GM12878 (cell line): ENCODE measurements around the gene FARS2. TPM values are rescaled to one million over a fixed set of nuclear protein-coding genes. Genes with fewer than 3 reads are reported as not detected.

Experiments used
- ATAC-seq: fragments of 200-7000 bp; cut with Tn5 transposase; 3 replicates; pipeline ENCODE4 v1.9.1; 2020; ENCODE audit warnings: mild to moderate bottlenecking, moderate library complexity
- BruUV-seq: library from RNA; stranded (reverse); fragments of 400-500 nt; replicated peaks from 2 replicates; lab custom pipeline; 2021; lab: Mats Ljungman, UMichigan
- CTCF ChIA-PET: fragments of 300-600 bp; sonication (Branson Sonifier 250); formaldehyde crosslinking; extraction: SDS; loops from one replicate; lab custom pipeline; 2021; ENCODE audit warnings: inconsistent platforms; lab: Yijun Ruan, JAX
- POLR2A ChIA-PET: fragments of 350-600 bp; formaldehyde crosslinking; extraction: SDS; loops from one replicate; lab custom pipeline; 2021; ENCODE audit warnings: inconsistent platforms; lab: Charles Lee
- RAD21 ChIA-PET: fragments of 300-600 bp; sonication (Branson Sonifier 250); formaldehyde crosslinking; loops from one replicate; lab custom pipeline; 2023; ENCODE audit warnings: antibody characterized with exemption; ENCODE audit not compliant: unreplicated experiment; lab: Charles Lee
- SMC1A ChIA-PET: fragments of 300-600 bp; sonication (Branson Sonifier 250); formaldehyde crosslinking; loops from one replicate; lab custom pipeline; 2023; ENCODE audit not compliant: unreplicated experiment, uncharacterized antibody; lab: Charles Lee
- DNase-seq: peaks from one replicate; pipeline ENCODE4 v3.0.0-alpha.2; 2011; ENCODE audit warnings: low read depth, low spot score
- FAIRE-seq: peaks from 3 replicates; lab custom pipeline; 2011; peaks lifted over from hg19 to GRCh38; lab: Jason Lieb, UNC
- H2AFZ ChIP-seq: 2 replicates; pipeline ENCODE4 v1.6.0; 2011; ENCODE audit warnings: low read depth, low read length, control low read depth; ENCODE audit not compliant: control insufficient read depth
- H3K27ac ChIP-seq: 2 replicates; pipeline ENCODE4 v1.5.1; 2011; ENCODE audit warnings: control low read depth; ENCODE audit not compliant: control insufficient read depth, insufficient read depth
- H3K27me3 ChIP-seq, 2 experiments: replicated peaks in 1 of 2; 2 replicates each; pipeline versions ENCODE4 v1.6.0 to v1.6.1; 2011; ENCODE audit warnings: low read length in 1 of 2; ENCODE audit not compliant: control insufficient read depth in 2 of 2, insufficient read depth in 2 of 2
- H3K36me3 ChIP-seq, 2 experiments: 2 replicates each; pipeline ENCODE4 v1.5.1; 2011; ENCODE audit warnings: low read length in 1 of 2; ENCODE audit not compliant: control insufficient read depth in 2 of 2, insufficient read depth in 2 of 2
- H3K4me1 ChIP-seq: 2 replicates; pipeline ENCODE4 v1.6.1; 2011; ENCODE audit warnings: mild to moderate bottlenecking, low read length, moderate library complexity, mixed read lengths; ENCODE audit not compliant: control insufficient read depth, insufficient read depth
- H3K4me2 ChIP-seq: 2 replicates; pipeline ENCODE4 v1.6.0; 2011; ENCODE audit warnings: control low read depth; ENCODE audit not compliant: control insufficient read depth, insufficient read depth
- H3K4me3 ChIP-seq: fragments of 200-600 bp; sonication (generic); 2 replicates; pipeline ENCODE4 v1.5.1; 2016
- H3K79me2 ChIP-seq: 2 replicates; pipeline ENCODE4 v1.6.0; 2011; ENCODE audit warnings: low read length; ENCODE audit not compliant: control insufficient read depth, insufficient read depth
- H3K9ac ChIP-seq: 2 replicates; pipeline ENCODE4 v1.8.0; 2011; ENCODE audit warnings: low read length, control low read depth, mixed read lengths; ENCODE audit not compliant: control insufficient read depth, insufficient read depth
- H3K9me3 ChIP-seq: replicated peaks from 3 replicates; pipeline ENCODE4 v1.5.1; 2011; ENCODE audit warnings: mild to moderate bottlenecking, low read length; ENCODE audit not compliant: control insufficient read depth, insufficient read depth
- H4K20me1 ChIP-seq: 2 replicates; pipeline ENCODE4 v1.6.0; 2011; ENCODE audit not compliant: control insufficient read depth, insufficient read depth
- BCL11A ChIP-seq: IDR thresholded peaks from 2 replicates; pipeline ENCODE4 v1.6.1; 2011; ENCODE audit warnings: low read depth, low read length
- CBFB ChIP-seq: IDR thresholded peaks from 2 replicates; pipeline ENCODE4 v1.6.1; 2016; ENCODE audit warnings: antibody characterized with exemption, low read depth
- EED ChIP-seq: sonication (generic); IDR thresholded peaks from 2 replicates; pipeline ENCODE4 v1.6.1; 2016; ENCODE audit warnings: antibody characterized with exemption, low read depth
- FOXM1 ChIP-seq: IDR thresholded peaks from 2 replicates; pipeline ENCODE4 v1.6.1; 2012; ENCODE audit warnings: low read depth, mild to moderate bottlenecking, inconsistent platforms, low read length, moderate library complexity
- IKZF1 ChIP-seq: fragments of 450-650 bp; conservative IDR thresholded peaks from 2 replicates; pipeline ENCODE4 v1.6.1; 2017; ENCODE audit warnings: antibody characterized with exemption, mild to moderate bottlenecking
- NBN ChIP-seq: fragments of 450-650 bp; IDR thresholded peaks from 2 replicates; pipeline ENCODE4 v1.6.1; 2016
- POLR2A ChIP-seq: IDR thresholded peaks from 2 replicates; pipeline ENCODE4 v1.6.1; 2011; ENCODE audit warnings: low read depth, mild to moderate bottlenecking, low read length
- POLR2AphosphoS5 ChIP-seq: IDR thresholded peaks from 2 replicates; pipeline ENCODE4 v1.6.1; 2011; ENCODE audit warnings: mild to moderate bottlenecking, low read length, inconsistent platforms
- POU2F2 ChIP-seq: IDR thresholded peaks from 3 replicates; pipeline ENCODE4 v1.6.1; 2011; ENCODE audit warnings: low read depth, mild to moderate bottlenecking, low read length, borderline replicate concordance
- PRDM15 ChIP-seq: fragments of 450-650 bp; formaldehyde crosslinking; IDR thresholded peaks from 2 replicates; pipeline ENCODE4 v1.4.0; 2020; ENCODE audit warnings: mild to moderate bottlenecking, moderate library complexity
- SIN3A ChIP-seq: IDR thresholded peaks from 2 replicates; pipeline ENCODE4 v1.6.1; 2012; ENCODE audit warnings: low read depth, low read length, improper control_type of control experiment
- SMC3 ChIP-seq: IDR thresholded peaks from 2 replicates; pipeline ENCODE4 v1.6.1; 2011; ENCODE audit warnings: low read length, improper control_type of control experiment, borderline replicate concordance
- SPI1 ChIP-seq: IDR thresholded peaks from 2 replicates; pipeline ENCODE4 v1.6.1; 2011; ENCODE audit warnings: low read depth, mild to moderate bottlenecking, low read length, moderate library complexity, borderline replicate concordance; ENCODE audit not compliant: insufficient read depth
- TCF12 ChIP-seq: IDR thresholded peaks from 2 replicates; pipeline ENCODE4 v1.6.1; 2011; ENCODE audit warnings: low read depth, mild to moderate bottlenecking, low read length
- YY1 ChIP-seq: IDR thresholded peaks from 2 replicates; pipeline ENCODE4 v1.6.1; 2011; ENCODE audit warnings: low read depth, mild to moderate bottlenecking, low read length
- ZBED1 ChIP-seq: IDR thresholded peaks from 2 replicates; pipeline ENCODE4 v1.6.1; 2016; ENCODE audit warnings: borderline replicate concordance
- WGBS: methylation state at CpG from one replicate; pipeline ENCODE4 v1.1.6; 2016; ENCODE audit warnings: low lambda C conversion rate; ENCODE audit not compliant: insufficient replicate concordance, insufficient coverage; ENCODE audit errors: missing lambda C conversion rate; 5-methylcytosine and 5-hydroxymethylcytosine counted together
- in situ Hi-C: fragments of 300-500 bp; cut with MboI; formaldehyde crosslinking; loops from 9 replicates; pipeline ENCODE4 v1.14.3; 2018; ENCODE audit warnings: mixed read lengths
- intact Hi-C: fragments of 100-400 bp; cut with micrococcal nuclease; formaldehyde crosslinking; loops from one replicate; pipeline ENCODE4 v1.14.2; 2022; ENCODE audit not compliant: unreplicated experiment
- polyA plus RNA-seq, 11 experiments: library from polyadenylated mRNA; depleted of rRNA in 4 of 11; unstranded in 6 of 11; stranded (reverse) in 5 of 11; fragments of >200 nt; fragmentation: Nextera tagmentation in 4 of 11; fragmentation: Illumina TruSeq in 1 of 11; extraction: Ambion mirVana in 4 of 11; extraction: Trizol in 1 of 11; gene quantifications; 1 replicate in 1 of 11; 2 replicates in 10 of 11; pipeline versions ENCODE4 v1.2.1 to v1.2.3, GENCODE V29; 2011 to 2016; ENCODE audit warnings: inconsistent platforms in 2 of 11, missing spikeins in 2 of 11, low read depth in 1 of 11
- total RNA-seq, 4 experiments: library from RNA; depleted of rRNA in 3 of 4; stranded (reverse); fragments of >200 nt in 3 of 4; fragmentation: Illumina TruSeq in 1 of 4; extraction: Trizol in 1 of 4; gene quantifications; 2 replicates each; pipeline versions ENCODE4 v1.2.1 to v1.2.3, GENCODE V29; 2013 to 2021
- TF ChIP-seq, protein P1 (sequence below): fragments of 450-650 bp; formaldehyde crosslinking; IDR thresholded peaks from 2 replicates; pipeline ENCODE4 v1.4.0; 2022; ENCODE audit warnings: mild to moderate bottlenecking, moderate library complexity

FARS2 gene
- total and polyA plus RNA-seq, 10 of the 15 experiments (the other 5 are each of a cell fraction or from before 2014, with no cell fraction given), result 16.8 to 46.7 (median 25.6) TPM

GRCh38 chr6:5302220-5302946 lies 41.1 kb downstream of the FARS2 start:
- ATAC-seq (peak; percentile 92), FAIRE-seq (peak; percentile 88), DNase-seq (peak; percentile 92)
- Histone ChIP-seq H3K4me3 (peak overlapping the region; percentile 55; the same call in 1 of the 2 replicates), H3K27me3 (no peaks in the 10 kb centered on the region), H4K20me1 (no peaks in the 10 kb centered on the region), H3K4me1 (peaks cover 20% of the 10 kb centered on the region), H3K27ac (peak overlapping the region; percentile 68), H3K9ac (peak overlapping the region; percentile 39), H3K36me3 (no peaks in the 10 kb centered on the region), H3K79me2 (peaks cover 3% of the 10 kb centered on the region), H2AFZ (peak overlapping the region; percentile 61), H3K9me3 (no peaks in the 10 kb centered on the region), H3K4me2 (peak overlapping the region; percentile 74)
- no TSS peak for BruUV-seq
- in situ Hi-C loops (no loop called here), intact Hi-C loops (loop anchor here (1.0 kb wide), 1 partner anchor 24 kb away; no protein-coding TSS in a partner anchor)
- POLR2A ChIA-PET, result interaction anchor here (1.2 to 1.6 kb wide), 2 partner anchors 42 to 159 kb away, joined by 3 to 4 read pairs; no protein-coding TSS in a partner anchor
- RAD21 ChIA-PET, result interaction anchor here (0.9 to 5.4 kb wide), 22 partner anchors 8 to 246 kb away, joined by 3 to 77 read pairs (median 6); partner anchors contain the start of genes FARS2 and LYRM4
- SMC1A ChIA-PET, result interaction anchor here (0.7 to 4.3 kb wide), 35 partner anchors 9 to 181 kb away, joined by 3 to 61 read pairs (median 6); partner anchors contain the start of genes FARS2 and LYRM4
- WGBS, result under 1% methylated on average over 10 of the region's 10 CpGs
- CTCF ChIA-PET, result interaction anchor here (0.8 to 6.7 kb wide), 43 partner anchors 7 to 395 kb away, joined by 3 to 198 read pairs (median 4); partner anchors contain the start of gene FARS2
- 0 out of 2 replicates have a peak, but pooled peaks have one; percentile 9 for TF ChIP-seq YY1
- 0 out of 2 replicates have a peak, but pooled peaks have one; percentile 32 for TF ChIP-seq FOXM1
- TF ChIP-seq TCF12, result peak; percentile 47; the same call in 1 of the 2 replicates
- TF ChIP-seq POLR2A, result peak; percentile 41; the same call in 1 of the 2 replicates
- TF ChIP-seq PRDM15 (CRISPR knock-in tag), result no peak
- TF ChIP-seq NBN, result peak; percentile 29
- TF ChIP-seq ZBED1, result peak; percentile 59; the same call in 1 of the 2 replicates
- TF ChIP-seq BCL11A, result peak; percentile 70; the same call in 1 of the 2 replicates
- peak; percentile 30; the same call in 1 of the 2 replicates for TF ChIP-seq SMC3
- TF ChIP-seq, protein P1, sequence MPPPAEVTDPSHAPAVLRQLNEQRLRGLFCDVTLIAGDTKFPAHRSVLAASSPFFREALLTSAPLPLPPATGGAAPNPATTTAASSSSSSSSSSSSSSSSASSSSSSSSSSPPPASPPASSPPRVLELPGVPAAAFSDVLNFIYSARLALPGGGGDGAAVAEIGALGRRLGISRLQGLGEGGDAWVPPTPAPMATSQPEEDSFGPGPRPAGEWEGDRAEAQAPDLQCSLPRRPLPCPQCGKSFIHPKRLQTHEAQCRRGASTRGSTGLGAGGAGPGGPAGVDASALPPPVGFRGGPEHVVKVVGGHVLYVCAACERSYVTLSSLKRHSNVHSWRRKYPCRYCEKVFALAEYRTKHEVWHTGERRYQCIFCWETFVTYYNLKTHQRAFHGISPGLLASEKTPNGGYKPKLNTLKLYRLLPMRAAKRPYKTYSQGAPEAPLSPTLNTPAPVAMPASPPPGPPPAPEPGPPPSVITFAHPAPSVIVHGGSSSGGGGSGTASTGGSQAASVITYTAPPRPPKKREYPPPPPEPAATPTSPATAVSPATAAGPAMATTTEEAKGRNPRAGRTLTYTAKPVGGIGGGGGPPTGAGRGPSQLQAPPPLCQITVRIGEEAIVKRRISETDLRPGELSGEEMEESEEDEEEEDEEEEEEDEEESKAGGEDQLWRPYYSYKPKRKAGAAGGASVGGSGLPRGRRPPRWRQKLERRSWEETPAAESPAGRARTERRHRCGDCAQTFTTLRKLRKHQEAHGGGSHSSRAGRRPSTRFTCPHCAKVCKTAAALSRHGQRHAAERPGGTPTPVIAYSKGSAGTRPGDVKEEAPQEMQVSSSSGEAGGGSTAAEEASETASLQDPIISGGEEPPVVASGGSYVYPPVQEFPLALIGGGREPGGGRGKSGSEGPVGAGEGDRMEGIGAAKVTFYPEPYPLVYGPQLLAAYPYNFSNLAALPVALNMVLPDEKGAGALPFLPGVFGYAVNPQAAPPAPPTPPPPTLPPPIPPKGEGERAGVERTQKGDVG (CRISPR knock-in tag), result no peak
- peak; percentile 79 for TF ChIP-seq EED
- peak; percentile 65; the same call in 2 of the 3 replicates for TF ChIP-seq POU2F2
- peak; percentile 40; the same call in 1 of the 2 replicates for TF ChIP-seq SPI1
- TF ChIP-seq IKZF1, result 0 out of 2 replicates have a peak, but pooled peaks have one; percentile 31
- no peak for TF ChIP-seq POLR2AphosphoS5
- no peak for TF ChIP-seq CBFB
- TF ChIP-seq SIN3A, result no peak
